ENCODE measurements around the gene CEP131. TPM values are rescaled to one million over a fixed set of nuclear protein-coding genes. Genes with fewer than 3 reads are reported as not detected.
A peak's percentile ranks its signal among the peaks of the same experiment; 100 is the strongest.

Gene CEP131
- total and polyA plus RNA-seq, 5 donors from 2014 or later, result 1.4 to 9.9 (median 2.0) TPM

DNA sequence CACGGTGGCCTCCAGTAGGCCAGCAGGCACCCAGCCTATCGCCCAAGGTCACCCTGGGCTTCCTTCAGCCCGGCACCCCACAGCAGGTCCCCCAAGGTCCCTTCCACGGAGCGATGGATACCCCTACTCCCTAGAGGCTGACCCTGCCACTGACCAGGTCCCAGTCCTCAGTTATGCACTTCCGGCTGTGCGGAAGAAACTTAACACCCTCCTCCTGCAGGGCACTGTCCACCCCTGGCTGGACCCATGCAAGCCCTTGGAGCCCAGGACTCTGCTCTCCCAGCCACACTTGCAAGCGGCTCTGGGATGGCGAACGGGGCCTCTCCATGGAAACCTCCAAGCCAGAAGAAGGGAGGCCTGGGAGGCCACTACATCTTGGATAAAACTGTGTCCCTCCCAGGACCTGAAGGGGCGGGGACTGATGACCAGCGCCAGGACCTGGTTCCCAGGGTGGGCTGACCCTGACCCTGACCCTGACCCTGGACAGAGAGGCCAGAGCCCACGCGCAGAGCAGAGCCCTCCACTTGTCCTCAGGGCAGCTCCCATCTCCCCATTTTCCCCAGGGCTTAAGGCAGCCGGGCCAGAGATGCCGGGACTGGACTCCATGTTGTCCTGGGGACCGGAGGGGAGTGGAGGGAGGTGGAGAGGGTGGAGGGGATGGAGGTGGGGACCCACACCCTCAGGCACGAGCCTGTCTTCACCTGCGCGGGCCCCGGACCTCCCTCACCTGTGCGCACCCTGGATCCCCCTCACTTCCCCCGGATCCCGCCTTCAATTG is 734 bp downstream of the CEP131 start:
- no peak overlapping the region for H3K27ac Mint-ChIP-seq
- H3K36me3 Mint-ChIP-seq, result peaks cover 3% of the 10 kb centered on the region
- H3K4me3 ChIP-seq (ENCODE audit: low read depth, low read length), result no peak overlapping the region
- H3K27me3 ChIP-seq (ENCODE audit: control insufficient read depth, insufficient read depth, low read length), result no peaks in the 10 kb centered on the region
- peaks cover 0 to 17% (median 8%) of the 10 kb centered on the region in 4 donors for H3K4me1 Mint-ChIP-seq
- ATAC-seq (ENCODE audit: low read depth in 2 of 2) (no peak), DNase-seq (no peak)
- H3K27ac ChIP-seq (ENCODE audit: insufficient read depth, low read length, poor library complexity, severe bottlenecking), result no peak overlapping the region
- peaks cover 21% of the 10 kb centered on the region for H3K4me1 ChIP-seq (ENCODE audit: control insufficient read depth, insufficient read depth, low read length, poor library complexity, severe bottlenecking)
- H3K36me3 ChIP-seq (ENCODE audit: control insufficient read depth, insufficient read depth, low read length), result no peaks in the 10 kb centered on the region
- no peaks in the 10 kb centered on the region for H3K9me3 ChIP-seq (ENCODE audit: control insufficient read depth in 2 of 2, low read length in 2 of 2)
- peak overlapping the region; percentile 63 to 80 (median 72) for H3K4me3 Mint-ChIP-seq
- no peaks in the 10 kb centered on the region for H3K27me3 Mint-ChIP-seq
- no peaks in the 10 kb centered on the region for H3K9me3 Mint-ChIP-seq

DNA sequence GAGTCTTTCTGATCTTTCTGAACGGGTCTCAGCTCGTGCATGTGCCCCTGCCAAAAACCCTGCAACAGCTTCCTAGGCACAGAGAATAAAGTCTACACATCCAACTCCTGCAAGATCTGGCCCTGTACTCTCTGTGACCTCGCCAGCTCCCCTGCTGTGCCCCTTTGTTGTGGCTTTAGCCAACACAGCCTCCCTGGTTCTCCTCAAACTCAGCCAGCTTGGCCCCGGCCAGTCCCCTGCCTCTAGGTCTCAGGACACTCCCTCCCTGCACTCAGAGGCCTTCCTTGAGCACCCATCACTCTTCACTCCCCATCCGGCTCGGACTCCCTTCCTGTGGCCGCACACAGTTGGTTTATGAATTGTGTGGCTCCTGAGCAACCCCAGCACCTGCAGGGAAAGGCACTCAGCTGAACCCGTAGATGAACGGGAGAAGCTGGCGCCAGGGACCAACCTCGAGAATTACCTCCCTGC is 1.4 kb downstream of the CEP131 start:
- Histone ChIP-seq H3K4me1 (ENCODE audit: control insufficient read depth, insufficient read depth, low read length, poor library complexity, severe bottlenecking) (peaks cover 21% of the 10 kb centered on the region), H3K27ac (ENCODE audit: insufficient read depth, low read length, poor library complexity, severe bottlenecking) (no peak overlapping the region), H3K27me3 (ENCODE audit: control insufficient read depth, insufficient read depth, low read length) (no peaks in the 10 kb centered on the region), H3K36me3 (ENCODE audit: control insufficient read depth, insufficient read depth, low read length) (no peaks in the 10 kb centered on the region), H3K9me3 (ENCODE audit: control insufficient read depth in 2 of 2, low read length in 2 of 2) (no peaks in the 10 kb centered on the region), H3K4me3 (ENCODE audit: low read depth, low read length) (no peak overlapping the region)
- peaks cover 8% of the 10 kb centered on the region for H3K36me3 Mint-ChIP-seq
- no peak overlapping the region for H3K27ac Mint-ChIP-seq
- H3K9me3 Mint-ChIP-seq, result no peaks in the 10 kb centered on the region
- DNase-seq, result no peak
- H3K27me3 Mint-ChIP-seq, result no peaks in the 10 kb centered on the region
- ATAC-seq (ENCODE audit: low read depth in 2 of 2), result no peak
- H3K4me1 Mint-ChIP-seq, result peaks cover 0 to 17% (median 8%) of the 10 kb centered on the region in 4 donors
- H3K4me3 Mint-ChIP-seq, result peak overlapping the region; percentile 62 to 74 (median 67)

DNA sequence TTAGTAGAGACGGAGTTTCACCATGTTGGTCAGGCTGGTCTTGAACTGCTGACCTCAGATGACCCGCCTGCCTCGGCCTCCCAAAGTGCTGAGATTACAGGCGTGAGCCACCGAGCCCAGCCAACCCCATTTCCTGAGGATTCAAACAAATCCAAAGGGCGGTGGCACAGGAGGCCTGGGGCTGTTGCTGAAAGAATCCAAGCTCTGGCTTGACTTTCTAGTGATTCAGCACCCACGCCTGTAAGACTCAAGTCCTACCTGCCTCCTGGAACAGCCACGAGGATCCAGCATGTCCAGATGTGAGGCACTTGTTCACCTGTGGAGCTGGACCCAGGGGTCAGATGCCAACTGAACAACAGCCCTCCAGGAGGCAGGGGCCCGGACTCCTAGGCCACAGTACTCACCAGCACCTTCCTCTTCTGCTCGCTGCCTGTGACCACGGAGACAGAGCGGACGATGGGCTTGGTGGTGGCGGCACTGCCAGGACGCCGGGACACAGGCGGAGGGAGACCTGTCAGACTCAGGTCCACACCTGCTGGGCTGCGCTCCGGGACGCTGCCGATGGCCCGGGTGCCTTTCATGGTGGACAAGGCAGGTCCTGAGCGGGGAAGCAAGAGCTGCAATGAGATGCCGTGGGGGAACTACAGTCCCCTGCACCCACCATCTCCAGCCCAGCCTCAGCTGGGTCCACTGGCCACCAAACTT is 3.1 kb downstream of the CEP131 start:
- no peaks in the 10 kb centered on the region for H3K36me3 ChIP-seq (ENCODE audit: control insufficient read depth, insufficient read depth, low read length)
- ATAC-seq (ENCODE audit: low read depth in 2 of 2) (no peak), DNase-seq (no peak)
- peaks cover 21% of the 10 kb centered on the region for H3K4me1 ChIP-seq (ENCODE audit: control insufficient read depth, insufficient read depth, low read length, poor library complexity, severe bottlenecking)
- H3K27ac ChIP-seq (ENCODE audit: insufficient read depth, low read length, poor library complexity, severe bottlenecking), result no peak overlapping the region
- H3K27ac Mint-ChIP-seq, result no peak overlapping the region
- H3K4me3 Mint-ChIP-seq, result peak overlapping the region in 1 of 4 donors; percentile 5
- H3K36me3 Mint-ChIP-seq, result peaks cover 8% of the 10 kb centered on the region
- no peaks in the 10 kb centered on the region for H3K9me3 Mint-ChIP-seq
- H3K27me3 Mint-ChIP-seq, result no peaks in the 10 kb centered on the region
- H3K4me1 Mint-ChIP-seq, result peaks cover 0 to 17% (median 8%) of the 10 kb centered on the region in 4 donors
- H3K4me3 ChIP-seq (ENCODE audit: low read depth, low read length), result no peak overlapping the region
- H3K9me3 ChIP-seq (ENCODE audit: control insufficient read depth in 2 of 2, low read length in 2 of 2), result no peaks in the 10 kb centered on the region
- no peaks in the 10 kb centered on the region for H3K27me3 ChIP-seq (ENCODE audit: control insufficient read depth, insufficient read depth, low read length)

DNA sequence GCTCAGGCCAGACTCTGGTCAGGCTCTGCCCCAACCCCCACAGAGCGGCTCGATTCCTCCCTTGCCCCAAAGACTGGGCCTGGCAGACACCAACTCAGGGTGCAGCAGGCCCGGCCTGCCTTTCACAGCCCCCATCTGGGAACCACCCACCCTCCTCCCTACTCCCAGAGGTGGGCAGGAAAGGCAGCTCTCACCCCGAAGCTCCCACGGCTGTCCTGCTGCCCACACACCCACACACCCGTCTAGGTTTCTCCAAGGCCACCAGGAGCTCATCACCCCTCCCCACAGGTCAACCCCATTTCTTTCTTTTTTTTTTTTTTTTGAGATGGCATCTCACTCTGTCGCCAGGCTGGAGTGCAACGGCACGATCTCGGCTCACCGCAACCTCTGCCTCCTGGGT is 3.8 kb downstream of the CEP131 start:
- no peaks in the 10 kb centered on the region for H3K9me3 Mint-ChIP-seq
- peaks cover 21% of the 10 kb centered on the region for H3K4me1 ChIP-seq (ENCODE audit: control insufficient read depth, insufficient read depth, low read length, poor library complexity, severe bottlenecking)
- ATAC-seq (ENCODE audit: low read depth in 2 of 2), result no peak
- no peaks in the 10 kb centered on the region for H3K27me3 Mint-ChIP-seq
- H3K27me3 ChIP-seq (ENCODE audit: control insufficient read depth, insufficient read depth, low read length), result no peaks in the 10 kb centered on the region
- no peaks in the 10 kb centered on the region for H3K9me3 ChIP-seq (ENCODE audit: control insufficient read depth in 2 of 2, low read length in 2 of 2)
- H3K27ac Mint-ChIP-seq, result no peak overlapping the region
- no peak for DNase-seq
- H3K4me1 Mint-ChIP-seq, result peaks cover 0 to 16% (median 8%) of the 10 kb centered on the region in 4 donors
- H3K36me3 Mint-ChIP-seq, result peaks cover 8% of the 10 kb centered on the region
- H3K4me3 Mint-ChIP-seq, result peak overlapping the region in 2 of 4 donors; percentile 21 to 47
- no peak overlapping the region for H3K4me3 ChIP-seq (ENCODE audit: low read depth, low read length)
- H3K27ac ChIP-seq (ENCODE audit: insufficient read depth, low read length, poor library complexity, severe bottlenecking), result no peak overlapping the region
- no peaks in the 10 kb centered on the region for H3K36me3 ChIP-seq (ENCODE audit: control insufficient read depth, insufficient read depth, low read length)

DNA sequence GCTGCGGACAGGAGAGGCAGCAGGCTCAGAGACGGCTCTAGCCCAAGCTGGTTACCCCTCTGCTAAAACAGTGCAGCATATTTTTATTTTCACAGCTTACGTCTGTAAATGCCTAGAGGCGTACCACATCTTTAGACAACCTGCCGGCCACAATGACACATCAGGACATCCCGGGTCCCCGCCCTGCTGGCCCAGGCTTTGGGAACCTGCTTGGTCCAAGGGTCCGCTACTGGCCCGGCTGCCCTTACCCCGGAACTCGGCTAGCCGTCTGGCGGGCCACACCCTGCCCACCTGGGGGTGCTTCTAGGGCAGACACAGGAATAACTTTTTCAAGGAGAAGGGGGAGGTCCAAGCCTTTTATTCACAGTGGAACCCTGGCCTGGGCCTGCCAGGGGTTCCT is 4.3 kb downstream of the CEP131 start:
- Mint-ChIP-seq H3K36me3 (peaks cover 8% of the 10 kb centered on the region), H3K27me3 (no peaks in the 10 kb centered on the region), H3K9me3 (no peaks in the 10 kb centered on the region), H3K4me3 (peak overlapping the region in 1 of 4 donors; percentile 47), H3K4me1 (peaks cover 0 to 11% (median 4%) of the 10 kb centered on the region in 4 donors), H3K27ac (no peak overlapping the region)
- ATAC-seq (ENCODE audit: low read depth in 2 of 2) (no peak), DNase-seq (no peak)
- H3K27ac ChIP-seq (ENCODE audit: insufficient read depth, low read length, poor library complexity, severe bottlenecking), result no peak overlapping the region
- no peaks in the 10 kb centered on the region for H3K9me3 ChIP-seq (ENCODE audit: control insufficient read depth in 2 of 2, low read length in 2 of 2)
- peaks cover 17% of the 10 kb centered on the region for H3K4me1 ChIP-seq (ENCODE audit: control insufficient read depth, insufficient read depth, low read length, poor library complexity, severe bottlenecking)
- H3K27me3 ChIP-seq (ENCODE audit: control insufficient read depth, insufficient read depth, low read length), result no peaks in the 10 kb centered on the region
- H3K36me3 ChIP-seq (ENCODE audit: control insufficient read depth, insufficient read depth, low read length), result no peaks in the 10 kb centered on the region
- H3K4me3 ChIP-seq (ENCODE audit: low read depth, low read length), result no peak overlapping the region

DNA sequence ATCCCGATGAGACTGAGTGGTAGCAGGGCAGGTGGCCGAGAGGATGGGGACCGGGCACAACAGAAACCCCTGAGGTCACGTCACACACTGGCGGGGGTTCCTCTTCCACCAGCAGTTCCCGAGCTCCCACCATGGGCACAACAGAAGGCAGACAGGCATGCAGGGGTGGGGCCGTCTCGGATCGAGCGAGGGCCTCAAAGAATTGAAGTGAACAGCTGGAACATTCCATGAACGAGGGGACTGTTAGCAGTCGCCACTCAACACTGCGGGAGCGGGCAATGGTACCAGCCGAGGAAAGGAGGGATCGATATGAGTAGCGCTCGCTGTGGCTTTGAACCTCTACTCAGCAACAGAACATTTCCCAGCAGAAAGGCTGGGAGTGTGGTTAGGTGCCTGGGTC is 5.3 kb downstream of the CEP131 start:
- Mint-ChIP-seq H3K4me1 (peaks cover 4 to 6% (median 5%) of the 10 kb centered on the region in 4 donors), H3K36me3 (peaks cover 8% of the 10 kb centered on the region), H3K27ac (no peak overlapping the region), H3K4me3 (peak overlapping the region in 1 of 4 donors; percentile 32), H3K9me3 (no peaks in the 10 kb centered on the region), H3K27me3 (no peaks in the 10 kb centered on the region)
- H3K27me3 ChIP-seq (ENCODE audit: control insufficient read depth, insufficient read depth, low read length), result no peaks in the 10 kb centered on the region
- H3K4me1 ChIP-seq (ENCODE audit: control insufficient read depth, insufficient read depth, low read length, poor library complexity, severe bottlenecking), result peaks cover 13% of the 10 kb centered on the region
- no peak overlapping the region for H3K4me3 ChIP-seq (ENCODE audit: low read depth, low read length)
- ATAC-seq (ENCODE audit: low read depth in 2 of 2), result no peak
- no peaks in the 10 kb centered on the region for H3K9me3 ChIP-seq (ENCODE audit: control insufficient read depth in 2 of 2, low read length in 2 of 2)
- H3K27ac ChIP-seq (ENCODE audit: insufficient read depth, low read length, poor library complexity, severe bottlenecking), result no peak overlapping the region
- H3K36me3 ChIP-seq (ENCODE audit: control insufficient read depth, insufficient read depth, low read length), result no peaks in the 10 kb centered on the region
- DNase-seq, result no peak

DNA sequence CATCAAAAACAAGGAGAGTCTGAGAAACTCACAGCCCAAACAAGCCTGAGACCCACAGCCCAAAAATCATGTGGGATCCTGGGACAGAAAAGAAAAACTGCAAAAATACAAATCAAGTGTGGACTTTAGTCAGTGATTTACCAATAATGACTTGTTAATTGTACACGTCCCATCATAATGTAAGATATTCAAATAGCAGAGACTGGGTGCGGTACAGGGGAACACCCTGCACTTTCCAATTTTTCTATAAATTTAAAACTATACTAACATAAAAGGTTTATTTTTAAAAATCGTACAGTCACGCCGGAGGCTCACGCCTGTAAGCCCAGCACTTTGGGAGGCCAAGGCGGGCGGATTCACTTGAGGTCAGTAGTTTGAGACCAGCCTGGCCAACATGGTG is 8.8 kb downstream of the CEP131 start:
- Histone ChIP-seq H3K27me3 (ENCODE audit: control insufficient read depth, insufficient read depth, low read length) (no peaks in the 10 kb centered on the region), H3K36me3 (ENCODE audit: control insufficient read depth, insufficient read depth, low read length) (no peaks in the 10 kb centered on the region), H3K27ac (ENCODE audit: insufficient read depth, low read length, poor library complexity, severe bottlenecking) (no peak overlapping the region), H3K4me1 (ENCODE audit: control insufficient read depth, insufficient read depth, low read length, poor library complexity, severe bottlenecking) (no peaks in the 10 kb centered on the region), H3K9me3 (ENCODE audit: control insufficient read depth in 2 of 2, low read length in 2 of 2) (no peaks in the 10 kb centered on the region), H3K4me3 (ENCODE audit: low read depth, low read length) (no peak overlapping the region)
- no peaks in the 10 kb centered on the region for H3K27me3 Mint-ChIP-seq
- DNase-seq (no peak), ATAC-seq (ENCODE audit: low read depth in 2 of 2) (no peak)
- peaks cover 8% of the 10 kb centered on the region for H3K36me3 Mint-ChIP-seq
- H3K27ac Mint-ChIP-seq, result no peak overlapping the region
- H3K4me1 Mint-ChIP-seq, result peaks cover 0 to 6% (median 3%) of the 10 kb centered on the region in 4 donors
- no peak overlapping the region for H3K4me3 Mint-ChIP-seq
- no peaks in the 10 kb centered on the region for H3K9me3 Mint-ChIP-seq
